ENCODE results near the gene FUS.

FUS gene

GRCh38 chr16:31204871-31205666 is 25.1 kb downstream of the FUS start:
- DNase-seq: no peak

GRCh38 chr16:31206776-31207175 is 26.8 kb downstream of the FUS start:
- no peak for DNase-seq

GRCh38 chr16:31213342-31213741 is 33.4 kb downstream of the FUS start:
- no peak for DNase-seq

- DNase-seq: no peak
Measured at GRCh38 chr16:31213877-31214707, 34.2 kb downstream of the FUS start, which contains the start of gene TRIM72. Gene TRIM72 (plus strand): TSS chr16:31214119. CDS start chr16:31214739, 620 bp downstream.

- peak; percentile 30 for DNase-seq
Measured at GRCh38 chr16:31214708-31215286, 34.9 kb downstream of the FUS start.

GRCh38 chr16:31215287-31216162 is 35.6 kb downstream of the FUS start:
- peak; percentile 30 for DNase-seq

- no peak for DNase-seq
Measured at GRCh38 chr16:31216422-31217135, 36.6 kb downstream of the FUS start, which contains the start of gene PYDC1. Gene PYDC1 (minus strand): TSS chr16:31217135. CDS start chr16:31217028, 107 bp downstream.

GRCh38 chr16:31217136-31217530 is 37.2 kb downstream of the FUS start:
- DNase-seq: no peak

- DNase-seq: no peak
Measured at GRCh38 chr16:31219154-31219741, 39.3 kb downstream of the FUS start.

GRCh38 chr16:31221357-31222160 is 41.6 kb downstream of the FUS start:
- DNase-seq: no peak

- DNase-seq: no peak
Measured at GRCh38 chr16:31223044-31223443, 43.1 kb downstream of the FUS start.

- DNase-seq: no peak
Measured at GRCh38 chr16:31224092-31224955, 44.4 kb downstream of the FUS start.

- no peak for DNase-seq
Measured at GRCh38 chr16:31225193-31225592, 45.3 kb downstream of the FUS start.

GRCh38 chr16:31228206-31228605 is 48.3 kb downstream of the FUS start:
- DNase-seq: no peak

GRCh38 chr16:31229501-31229900 is 49.6 kb downstream of the FUS start:
- no peak for DNase-seq

GRCh38 chr16:31238041-31238440 is 58.1 kb downstream of the FUS start:
- DNase-seq: no peak

Measured in COR-L47 (cell line).